Activated CD8-positive, alpha-beta T cell treated with anti-CD3 and anti-CD28 coated beads for 36 hours (primary cell): Measurements from ENCODE around the gene ETV5. TPM values are rescaled to one million over a fixed set of nuclear protein-coding genes. Genes with fewer than 3 reads are reported as not detected.
"Not testable (repeated sequence)": the region's sequence is repeated elsewhere in the genome, so short reads cannot be mapped to it uniquely, and the experiment has no call there.

Source experiments
- ATAC-seq: fragments of 200-7000 bp; cut with Tn5 transposase; one replicate; pipeline ENCODE4 v1.10.0; 2021; ENCODE audit warnings: mild to moderate bottlenecking, moderate library complexity
- CTCF ChIA-PET: fragments of 350-600 bp; sonication (Branson Sonifier 250); formaldehyde crosslinking; loops from one replicate; lab custom pipeline; 2021; ENCODE audit warnings: antibody characterized with exemption; lab: Charles Lee
- POLR2A ChIA-PET: fragments of 350-600 bp; sonication (Branson Sonifier 250); formaldehyde crosslinking; loops from one replicate; lab custom pipeline; 2021; ENCODE audit warnings: antibody characterized with exemption; lab: Charles Lee
- DNase-seq: peaks from one replicate; pipeline ENCODE4 v3.0.0-alpha.2; 2020
- H3K27ac Mint-ChIP-seq: one replicate; pipeline ENCODE4 v1.8.0; 2021; ENCODE audit warnings: mild to moderate bottlenecking, mixed read lengths
- H3K27me3 Mint-ChIP-seq: one replicate; pipeline ENCODE4 v1.8.0; 2021; ENCODE audit warnings: mixed read lengths
- H3K36me3 Mint-ChIP-seq: one replicate; pipeline ENCODE4 v1.8.0; 2021; ENCODE audit warnings: low read depth, mixed read lengths
- H3K4me1 Mint-ChIP-seq: one replicate; pipeline ENCODE4 v1.8.0; 2021; ENCODE audit warnings: low read depth, mixed read lengths
- H3K4me3 Mint-ChIP-seq: one replicate; pipeline ENCODE4 v1.8.0; 2021; ENCODE audit warnings: mild to moderate bottlenecking, moderate library complexity, mixed read lengths
- H3K9me3 Mint-ChIP-seq: one replicate; pipeline ENCODE4 v1.8.0; 2021; ENCODE audit warnings: mixed read lengths
- CTCF ChIP-seq: fragments of 200-600 bp; IDR thresholded peaks from one replicate; pipeline ENCODE4 v1.8.0; 2022; ENCODE audit warnings: antibody characterized with exemption, mild to moderate bottlenecking
- intact Hi-C: fragments of 100-400 bp; cut with micrococcal nuclease; formaldehyde crosslinking; loops from one replicate; pipeline ENCODE4 v1.10.0; 2022
- total RNA-seq, 2 experiments: library from RNA; stranded (reverse); gene quantifications; one replicate each; pipeline ENCODE4 v1.2.3, GENCODE V29; 2021

ETV5 gene
- total RNA-seq, 2 experiments from 2014 or later: 0.68 to 1.4 TPM

GRCh38 chr3:186032321-186032720, 76.6 kb downstream of the ETV5 start:
- no peak overlapping the region for H3K27ac Mint-ChIP-seq
- intact Hi-C loops: no loop called here
- ATAC-seq: no peak

DNA sequence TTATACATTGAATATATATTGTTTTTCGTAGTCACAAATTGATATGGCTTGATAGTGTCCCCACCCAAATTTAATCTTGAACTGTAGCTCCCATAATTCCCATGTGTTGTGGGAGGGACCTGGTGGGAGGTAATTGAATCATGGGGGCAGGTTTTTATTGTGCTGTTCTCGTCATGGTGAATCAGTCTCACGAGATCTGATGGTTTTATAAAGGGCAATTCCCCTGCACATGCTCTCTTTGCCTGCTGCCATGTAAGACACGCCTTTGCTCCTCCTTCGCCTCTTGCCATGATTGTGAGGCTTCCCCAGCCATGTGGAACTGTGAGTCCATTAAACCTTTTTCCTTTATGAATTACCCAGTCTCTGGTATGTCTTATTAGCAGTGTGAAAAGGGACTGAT, 82.9 kb downstream of the ETV5 start:
- CTCF ChIA-PET, H3K36me3 Mint-ChIP-seq, DNase-seq, ATAC-seq, intact Hi-C loops, H3K4me1 Mint-ChIP-seq, H3K9me3 Mint-ChIP-seq, H3K4me3 Mint-ChIP-seq, H3K27ac Mint-ChIP-seq, POLR2A ChIA-PET: not testable (repeated sequence)
- peaks cover 16% of the 10 kb centered on the region for H3K27me3 Mint-ChIP-seq

More at GRCh38 chr3:186032321-186032720, 76.6 kb downstream of the ETV5 start:
- H3K36me3 Mint-ChIP-seq: no peaks in the 10 kb centered on the region
- no peak for TF ChIP-seq CTCF
- DNase-seq: no peak
- no peaks in the 10 kb centered on the region for H3K4me1 Mint-ChIP-seq
- peaks cover 11% of the 10 kb centered on the region for H3K27me3 Mint-ChIP-seq
- CTCF ChIA-PET: no interaction called here
- H3K4me3 Mint-ChIP-seq: no peak overlapping the region
- POLR2A ChIA-PET: interaction anchor here (1.1 kb wide), 1 partner anchor 64 kb away, joined by 3 read pairs; no protein-coding TSS in a partner anchor
- no peaks in the 10 kb centered on the region for H3K9me3 Mint-ChIP-seq

- no peaks in the 10 kb centered on the region for H3K36me3 Mint-ChIP-seq
- ChIA-PET POLR2A (interaction anchor here (1.1 kb wide), 1 partner anchor 8 kb away, joined by 3 read pairs; no protein-coding TSS in a partner anchor), CTCF (interaction anchor here (0.7 kb wide), 1 partner anchor 42 kb away, joined by 3 read pairs; no protein-coding TSS in a partner anchor)
- H3K9me3 Mint-ChIP-seq: no peaks in the 10 kb centered on the region
- peak; percentile 93 for ATAC-seq
- peak; percentile 80 for DNase-seq
- H3K4me1 Mint-ChIP-seq: peaks cover 9% of the 10 kb centered on the region
- intact Hi-C loops: no loop called here
- no peak for TF ChIP-seq CTCF
- no peak overlapping the region for H3K27ac Mint-ChIP-seq
- H3K27me3 Mint-ChIP-seq: peaks cover 16% of the 10 kb centered on the region
- no peak overlapping the region for H3K4me3 Mint-ChIP-seq
These were observed 83.7 kb downstream of the ETV5 start for GRCh38 chr3:186025161-186025560.

- H3K27me3 Mint-ChIP-seq: peaks cover 13% of the 10 kb centered on the region
- ChIA-PET CTCF (interaction anchor here (0.7 kb wide), 1 partner anchor 41 kb away, joined by 3 read pairs; no protein-coding TSS in a partner anchor), POLR2A (interaction anchor here (1.1 kb wide), 1 partner anchor 9 kb away, joined by 3 read pairs; no protein-coding TSS in a partner anchor)
- peaks cover 9% of the 10 kb centered on the region for H3K4me1 Mint-ChIP-seq
- no peak overlapping the region for H3K27ac Mint-ChIP-seq
- H3K36me3 Mint-ChIP-seq: no peaks in the 10 kb centered on the region
- intact Hi-C loops: no loop called here
- ATAC-seq (no peak), DNase-seq (no peak)
- no peak for TF ChIP-seq CTCF
- H3K4me3 Mint-ChIP-seq: no peak overlapping the region
- no peaks in the 10 kb centered on the region for H3K9me3 Mint-ChIP-seq
These were observed 84.7 kb downstream of the ETV5 start for GRCh38 chr3:186024210-186024609.

DNA sequence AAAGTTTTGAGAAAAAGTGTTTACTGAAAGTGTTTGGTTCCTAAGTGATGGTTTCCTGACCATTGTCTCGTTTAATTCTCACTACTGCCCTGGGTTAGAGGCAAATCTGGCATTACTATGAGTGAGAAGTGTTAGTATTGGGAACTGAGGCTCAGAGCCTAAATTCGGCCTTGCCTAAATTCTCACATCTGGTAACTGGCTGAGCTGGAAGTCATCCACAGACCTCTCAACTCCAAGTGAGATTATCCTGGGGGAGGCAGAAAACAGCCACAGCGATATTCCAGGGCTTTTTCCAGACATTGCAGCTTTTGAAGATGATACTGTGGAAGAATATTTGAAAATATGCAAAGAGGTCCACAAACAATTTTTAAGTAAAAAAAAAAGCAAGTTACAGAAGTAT, 86.0 kb downstream of the ETV5 start:
- no peaks in the 10 kb centered on the region for H3K9me3 Mint-ChIP-seq
- POLR2A ChIA-PET: interaction anchor here (0.7 kb wide), 1 partner anchor 123 kb away, joined by 3 read pairs; no protein-coding TSS in a partner anchor
- peaks cover 10% of the 10 kb centered on the region for H3K27me3 Mint-ChIP-seq
- H3K36me3 Mint-ChIP-seq: no peaks in the 10 kb centered on the region
- no peak for DNase-seq
- CTCF ChIA-PET: no interaction called here
- intact Hi-C loops: no loop called here
- peaks cover 9% of the 10 kb centered on the region for H3K4me1 Mint-ChIP-seq
- no peak for TF ChIP-seq CTCF
- H3K4me3 Mint-ChIP-seq: no peak overlapping the region
- ATAC-seq: no peak
- no peak overlapping the region for H3K27ac Mint-ChIP-seq
